Measurements from ENCODE around the gene PRKACA. TPM values are rescaled to one million over a fixed set of nuclear protein-coding genes. Genes with fewer than 3 reads are reported as not detected.

The PRKACA gene
- total RNA-seq, 2 experiments from 2014 or later = 21.1 to 62.0 TPM

- Histone ChIP-seq H3K9me3 (ENCODE audit: low read length) (no peaks in the 10 kb centered on the region), H2AFZ (ENCODE audit: low read length) (peak within 1 kb of the TSS; percentile 82), H4K20me1 (ENCODE audit: insufficient read depth, low read length) (peaks cover 6% of the 10 kb centered on the region; the same call in 1 of the 2 replicates), H3K4me2 (ENCODE audit: low read length) (peak within 1 kb of the TSS; percentile 96), H3K4me1 (ENCODE audit: insufficient read depth, low read length, poor library complexity, severe bottlenecking) (peaks cover 21% of the 10 kb centered on the region), H3K4me3 (ENCODE audit: low read depth, low read length, poor library complexity, severe bottlenecking) (peak within 1 kb of the TSS; percentile 95), H3K79me2 (ENCODE audit: insufficient read depth, low read depth, low read length) (peaks cover 52% of the 10 kb centered on the region), H3K27ac (ENCODE audit: low read depth, low read length, poor library complexity, severe bottlenecking) (peak within 1 kb of the TSS; percentile 85), H3K36me3 (ENCODE audit: insufficient read depth, low read length) (peaks cover 25% of the 10 kb centered on the region), H3K9me2 (ENCODE audit: insufficient read depth, low read length) (no peaks in the 10 kb centered on the region)
- no TSS peak for BruUV-seq (replicated peaks)
- CTCF ChIA-PET (ENCODE audit: unreplicated experiment) = interaction anchor here (0.6 to 1.0 kb wide), 4 partner anchors 45 to 293 kb away, joined by 3 to 10 read pairs (median 4); no protein-coding TSS in a partner anchor
- TF ChIP-seq EZH2phosphoT487 (IDR thresholded peaks at IDR 0.05; ENCODE audit: borderline replicate concordance, low read depth, low read length) (no peak), CTCF (conservative IDR thresholded peaks at IDR 0.05; ENCODE audit: low read length) (peak; percentile 73)
- POLR2A ChIA-PET = interaction anchor here (0.6 to 1.4 kb wide), 10 partner anchors 9 to 344 kb away, joined by 3 to 7 read pairs (median 3); no protein-coding TSS in a partner anchor
- intact Hi-C loops (cut with micrococcal nuclease; ENCODE audit: unreplicated experiment) = loop anchor here (1.0 to 5.0 kb wide), 5 partner anchors 19 to 270 kb away; partner anchors contain the start of gene PRKACA
- DNase-seq (ENCODE audit: low spot score) = peak; percentile 100
Observed at GRCh38 chr19:14136509-14137281, 19.1 kb upstream of the PRKACA start, which contains the start of gene ASF1B. Gene ASF1B (minus strand): TSS chr19:14136589. CDS start chr19:14136456, 133 bp downstream.

GRCh38 chr19:14135985-14136508, 18.5 kb upstream of the PRKACA start:
- Histone ChIP-seq H3K4me3 (ENCODE audit: low read depth, low read length, poor library complexity, severe bottlenecking) (peak overlapping the region; percentile 91), H3K9me3 (ENCODE audit: low read length) (no peaks in the 10 kb centered on the region), H3K9me2 (ENCODE audit: insufficient read depth, low read length) (no peaks in the 10 kb centered on the region), H3K36me3 (ENCODE audit: insufficient read depth, low read length) (peaks cover 27% of the 10 kb centered on the region), H2AFZ (ENCODE audit: low read length) (0 out of 2 replicates have a peak overlapping the region, but pooled peaks have one; percentile 3), H3K4me1 (ENCODE audit: insufficient read depth, low read length, poor library complexity, severe bottlenecking) (peaks cover 21% of the 10 kb centered on the region), H3K79me2 (ENCODE audit: insufficient read depth, low read depth, low read length) (peaks cover 53% of the 10 kb centered on the region), H3K27ac (ENCODE audit: low read depth, low read length, poor library complexity, severe bottlenecking) (peak overlapping the region; percentile 85), H4K20me1 (ENCODE audit: insufficient read depth, low read length) (peaks cover 6% of the 10 kb centered on the region; the same call in 1 of the 2 replicates), H3K4me2 (ENCODE audit: low read length) (peak overlapping the region; percentile 82)
- CTCF ChIA-PET (ENCODE audit: unreplicated experiment) = interaction anchor here (0.6 to 1.0 kb wide), 3 partner anchors 44 to 212 kb away, joined by 3 to 4 read pairs (median 3); no protein-coding TSS in a partner anchor
- no TSS peak for BruUV-seq (replicated peaks)
- DNase-seq (ENCODE audit: low spot score) = no peak
- POLR2A ChIA-PET = interaction anchor here (0.6 to 1.4 kb wide), 6 partner anchors 10 to 345 kb away, joined by 3 to 7 read pairs (median 3); no protein-coding TSS in a partner anchor
- TF ChIP-seq CTCF (conservative IDR thresholded peaks at IDR 0.05; ENCODE audit: low read length) (no peak), EZH2phosphoT487 (IDR thresholded peaks at IDR 0.05; ENCODE audit: borderline replicate concordance, low read depth, low read length) (no peak)
- intact Hi-C loops (cut with micrococcal nuclease; ENCODE audit: unreplicated experiment) = loop anchor here (1.0 to 5.0 kb wide), 5 partner anchors 19 to 271 kb away; partner anchors contain the start of gene PRKACA

Measured in OCI-LY7 (cell line).